ENCODE results near the gene VWA5B1.

The VWA5B1 gene

GRCh38 chr1:20367626-20368025, 77.0 kb downstream of the VWA5B1 start:
- no peak for DNase-seq

DNA sequence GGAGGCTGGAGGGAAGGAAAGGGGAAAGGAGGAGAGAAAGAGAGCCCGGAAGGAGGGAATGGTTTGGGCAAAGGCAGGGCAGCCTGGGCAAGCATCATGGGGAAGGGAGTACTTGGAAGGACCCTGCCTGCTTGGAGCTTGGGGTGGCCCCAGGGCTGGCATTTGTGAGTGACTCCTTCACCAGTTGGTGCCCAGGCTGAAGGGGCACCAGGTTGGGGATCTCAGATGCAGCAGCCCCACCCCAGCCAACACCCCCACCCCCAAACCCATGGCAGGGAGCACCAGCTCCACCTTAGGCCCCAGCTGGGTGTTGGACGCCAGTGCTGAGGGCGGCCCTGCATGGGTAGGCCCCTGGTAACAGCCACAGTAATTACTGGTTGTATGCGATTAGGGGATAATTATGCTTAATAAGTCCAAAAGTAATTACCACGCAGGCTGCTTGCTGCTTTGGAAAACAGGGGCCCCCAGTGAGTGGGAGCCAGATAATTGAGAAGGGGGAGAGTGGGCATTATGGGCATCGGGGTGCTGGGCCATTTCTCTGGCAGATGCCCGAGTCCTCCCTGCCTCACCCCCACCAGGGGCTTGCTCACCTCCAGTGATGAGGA, 78.3 kb downstream of the VWA5B1 start:
- DNase-seq = no peak

- DNase-seq = no peak
These were observed 80.0 kb downstream of the VWA5B1 start for GRCh38 chr1:20370698-20371097.

DNA sequence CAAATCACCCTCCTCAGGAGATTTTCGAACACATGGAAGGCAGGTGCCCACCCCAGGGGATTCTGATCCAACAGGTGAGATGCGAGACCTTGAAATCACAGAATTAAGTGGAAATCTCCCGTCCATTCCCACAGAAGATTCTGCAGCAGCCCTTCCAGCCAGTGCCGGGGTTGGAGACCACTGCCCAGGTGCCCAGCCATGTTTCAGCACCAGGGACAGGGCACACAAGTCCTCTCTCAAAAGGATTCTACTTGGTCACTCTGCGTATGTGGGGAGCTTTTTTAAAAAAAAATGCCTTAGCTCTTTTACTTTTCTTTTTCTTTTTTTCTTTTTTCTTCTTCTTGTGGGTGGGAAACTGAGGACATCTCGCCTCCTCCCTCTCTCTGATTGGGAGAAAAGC, 80.7 kb downstream of the VWA5B1 start:
- no peak for DNase-seq

- DNase-seq = no peak
These were observed 81.2 kb downstream of the VWA5B1 start for GRCh38 chr1:20371883-20372282.

- DNase-seq = no peak
These were observed 82.0 kb downstream of the VWA5B1 start for GRCh38 chr1:20372676-20373075.

GRCh38 chr1:20373286-20373685, 82.6 kb downstream of the VWA5B1 start:
- DNase-seq = no peak

GRCh38 chr1:20373764-20374163, 83.1 kb downstream of the VWA5B1 start:
- no peak for DNase-seq

GRCh38 chr1:20375563-20375962, 84.9 kb downstream of the VWA5B1 start:
- no peak for DNase-seq

DNA sequence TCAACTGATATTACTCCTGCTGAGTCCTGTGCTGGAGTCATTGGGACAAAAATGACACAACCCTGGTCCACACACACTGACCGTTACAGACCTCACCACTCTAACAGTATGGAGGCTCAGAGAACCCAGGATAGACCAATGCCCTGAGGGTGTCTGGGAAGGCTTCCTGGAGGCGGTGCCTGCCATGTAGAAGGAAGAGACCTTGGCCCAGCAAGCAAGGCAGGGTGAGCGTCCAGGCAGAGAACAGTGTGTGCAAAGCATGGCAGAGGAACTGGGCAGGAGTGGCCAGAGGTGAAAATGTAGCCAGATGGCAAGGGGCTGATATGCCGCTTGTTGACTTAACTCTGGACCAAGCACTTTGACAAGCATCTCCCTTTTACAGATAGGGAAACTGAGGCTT, 85.5 kb downstream of the VWA5B1 start:
- DNase-seq = no peak

DNA sequence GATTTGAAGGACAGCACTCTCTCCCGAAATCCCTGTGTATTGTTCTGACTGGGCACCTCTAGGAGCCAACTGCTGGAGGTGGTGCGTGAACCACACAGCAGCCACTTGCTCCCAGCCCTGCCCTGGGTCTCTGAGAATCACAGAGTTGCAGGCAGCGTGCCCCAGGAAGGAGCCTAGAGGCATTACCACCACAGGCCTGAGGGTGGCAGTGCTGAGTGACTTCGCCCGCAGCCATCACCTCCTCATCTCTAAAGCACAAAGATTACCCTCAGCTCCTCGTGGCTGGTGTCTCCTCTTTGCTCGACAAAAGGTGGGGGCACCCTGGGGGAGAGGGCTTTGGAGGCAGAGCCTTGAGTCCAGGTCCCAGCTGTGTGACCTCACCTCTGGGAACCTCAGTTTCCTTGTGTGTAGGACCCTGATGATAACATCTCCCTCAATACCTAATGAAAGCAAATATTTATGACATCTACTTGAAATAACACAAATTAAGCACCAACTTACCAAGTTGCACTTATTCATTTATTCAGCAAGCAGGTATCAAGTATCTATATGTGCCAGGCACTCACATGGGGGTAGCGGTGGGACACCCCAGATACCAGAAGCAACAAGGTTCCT, 86.3 kb downstream of the VWA5B1 start:
- DNase-seq = peak; percentile 18

DNA sequence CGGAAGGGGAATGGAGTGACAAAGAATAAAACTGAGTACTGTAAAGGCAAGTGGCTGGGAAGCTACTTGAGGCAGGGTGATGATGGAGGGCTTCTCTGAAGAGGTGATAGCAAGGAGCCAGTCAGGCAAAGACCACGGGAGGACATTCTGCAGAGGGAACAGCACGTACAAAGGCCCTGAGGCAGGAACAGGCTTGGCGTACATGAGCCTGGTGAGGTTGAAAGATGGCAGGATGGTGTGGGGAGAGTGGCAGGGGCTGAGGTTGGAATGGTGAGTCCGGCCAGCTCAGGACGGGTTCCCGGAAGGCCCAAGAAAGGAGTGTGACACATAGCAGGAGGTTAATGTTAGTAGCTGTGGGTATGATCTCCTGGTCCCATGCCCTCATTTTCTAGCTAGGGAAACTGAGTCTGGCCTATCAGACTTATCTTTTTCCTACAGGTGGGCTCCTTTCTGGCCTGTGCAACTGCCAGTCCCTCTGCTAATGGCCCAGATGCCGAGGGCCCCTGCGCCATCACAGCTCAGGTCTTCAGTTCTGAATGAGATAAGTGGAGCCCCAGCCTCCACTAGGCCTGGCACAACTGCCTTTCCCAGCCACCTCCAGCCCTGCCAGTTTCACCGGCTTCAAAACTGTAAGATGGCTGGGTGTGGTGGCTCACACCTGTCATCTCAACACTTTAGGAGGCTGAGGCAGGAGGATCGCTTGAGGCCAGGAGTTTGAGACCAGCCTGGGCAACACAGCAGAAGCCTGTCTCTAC, 87.0 kb downstream of the VWA5B1 start:
- no peak for DNase-seq

DNA sequence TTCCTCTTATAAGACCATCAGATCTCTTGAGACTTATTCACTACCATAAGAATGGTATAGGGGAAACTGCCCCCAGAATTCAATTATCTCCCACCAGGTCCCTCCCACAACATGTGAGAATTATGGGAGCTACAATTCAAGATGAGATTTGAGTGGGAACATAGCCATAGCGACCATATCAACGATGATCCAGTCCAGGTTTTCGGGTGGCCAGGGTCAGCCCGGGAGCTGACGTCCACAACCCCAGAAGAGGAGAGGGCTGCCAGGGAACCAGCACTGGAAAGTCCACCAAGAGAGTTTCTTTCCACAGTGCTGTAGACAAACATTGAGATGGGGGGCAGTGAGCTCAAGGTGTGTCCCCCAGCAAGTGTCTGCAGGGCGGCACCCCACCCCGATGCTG, 88.4 kb downstream of the VWA5B1 start:
- DNase-seq = no peak

- DNase-seq = no peak
These were observed 89.5 kb downstream of the VWA5B1 start for GRCh38 chr1:20380175-20380574.

- no peak for DNase-seq
These were observed 90.0 kb downstream of the VWA5B1 start for GRCh38 chr1:20380616-20381035.

DNA sequence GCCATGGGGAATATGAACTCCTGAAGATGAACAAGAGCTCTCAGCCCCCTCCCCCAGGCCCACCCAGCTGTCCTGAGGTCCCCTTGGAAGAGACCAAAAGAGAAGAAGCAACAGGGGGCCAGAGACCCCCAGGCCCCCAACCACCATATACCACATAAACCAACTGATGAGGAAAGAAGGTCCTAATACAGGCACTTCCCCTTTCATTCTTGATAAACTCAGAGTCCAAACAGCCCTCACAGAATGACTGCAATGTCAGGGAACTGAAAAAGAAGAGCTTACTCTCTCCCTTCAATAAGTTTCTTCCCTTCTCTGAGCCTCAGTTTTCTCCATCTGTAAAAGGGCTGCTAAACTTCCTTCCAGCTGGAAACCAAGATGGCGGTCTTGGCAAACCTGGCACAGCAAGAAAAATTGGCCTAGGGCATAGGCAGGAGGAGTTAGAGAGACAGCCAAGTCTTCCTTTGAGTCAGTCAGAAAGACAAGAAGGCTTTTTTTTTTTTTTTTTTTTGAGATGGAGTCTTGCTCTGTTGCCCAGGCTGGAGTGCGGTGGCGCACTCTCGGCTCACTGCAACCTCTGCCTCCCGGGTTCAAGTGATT, 90.5 kb downstream of the VWA5B1 start:
- DNase-seq = no peak

- DNase-seq = no peak
These were observed 91.3 kb downstream of the VWA5B1 start for GRCh38 chr1:20381961-20382360.

- DNase-seq = no peak
These were observed 92.0 kb downstream of the VWA5B1 start for GRCh38 chr1:20382711-20383110.

GRCh38 chr1:20383631-20384030, 93.0 kb downstream of the VWA5B1 start:
- DNase-seq = no peak

- DNase-seq = no peak
These were observed 95.0 kb downstream of the VWA5B1 start for GRCh38 chr1:20385630-20386029.

DNA sequence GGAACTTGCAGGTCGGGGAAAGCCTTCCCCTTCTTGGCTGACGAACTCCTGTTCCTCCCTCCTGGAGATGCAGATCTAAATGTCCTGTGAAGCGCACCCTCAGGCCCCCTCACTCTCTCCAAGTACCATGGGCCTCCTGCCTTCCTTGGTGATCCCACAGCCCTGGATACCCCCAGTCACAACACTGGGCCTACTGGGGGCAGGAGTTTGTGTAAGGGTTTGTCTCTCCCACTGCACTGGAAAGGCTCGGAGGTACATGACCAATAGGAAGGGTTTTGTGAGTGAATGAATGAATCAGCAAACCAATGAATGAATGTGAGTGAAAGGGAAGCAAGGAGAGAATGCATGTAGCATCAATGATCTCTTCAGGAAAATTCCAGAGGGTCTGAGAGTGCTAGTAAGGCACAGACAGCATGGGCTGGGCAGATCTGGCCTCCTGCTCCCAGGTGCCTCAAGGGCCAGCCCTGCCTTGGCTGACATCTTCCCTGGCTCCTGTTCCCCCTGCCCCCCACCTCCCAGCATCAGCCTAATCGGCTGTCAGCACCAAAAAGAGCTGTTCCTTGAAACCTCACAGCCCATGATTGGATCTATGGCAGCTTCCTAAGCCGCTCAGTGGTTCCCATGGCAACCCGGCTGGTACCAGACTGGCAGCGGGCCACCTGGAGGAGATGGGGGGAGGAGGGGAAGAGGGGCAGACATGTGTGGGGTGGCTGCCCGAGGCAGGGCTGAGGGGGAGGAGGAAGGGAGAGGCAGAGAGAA, 95.8 kb downstream of the VWA5B1 start:
- DNase-seq = no peak

GRCh38 chr1:20389571-20389970, 98.9 kb downstream of the VWA5B1 start:
- DNase-seq = no peak
